Measurements from ENCODE around the gene VWA5B1.

- TF ChIP-seq POLR2A (IDR thresholded peaks at IDR 0.05) (no peak), EP300 (IDR thresholded peaks at IDR 0.05) (no peak)
- TF ChIP-seq, protein P1, sequence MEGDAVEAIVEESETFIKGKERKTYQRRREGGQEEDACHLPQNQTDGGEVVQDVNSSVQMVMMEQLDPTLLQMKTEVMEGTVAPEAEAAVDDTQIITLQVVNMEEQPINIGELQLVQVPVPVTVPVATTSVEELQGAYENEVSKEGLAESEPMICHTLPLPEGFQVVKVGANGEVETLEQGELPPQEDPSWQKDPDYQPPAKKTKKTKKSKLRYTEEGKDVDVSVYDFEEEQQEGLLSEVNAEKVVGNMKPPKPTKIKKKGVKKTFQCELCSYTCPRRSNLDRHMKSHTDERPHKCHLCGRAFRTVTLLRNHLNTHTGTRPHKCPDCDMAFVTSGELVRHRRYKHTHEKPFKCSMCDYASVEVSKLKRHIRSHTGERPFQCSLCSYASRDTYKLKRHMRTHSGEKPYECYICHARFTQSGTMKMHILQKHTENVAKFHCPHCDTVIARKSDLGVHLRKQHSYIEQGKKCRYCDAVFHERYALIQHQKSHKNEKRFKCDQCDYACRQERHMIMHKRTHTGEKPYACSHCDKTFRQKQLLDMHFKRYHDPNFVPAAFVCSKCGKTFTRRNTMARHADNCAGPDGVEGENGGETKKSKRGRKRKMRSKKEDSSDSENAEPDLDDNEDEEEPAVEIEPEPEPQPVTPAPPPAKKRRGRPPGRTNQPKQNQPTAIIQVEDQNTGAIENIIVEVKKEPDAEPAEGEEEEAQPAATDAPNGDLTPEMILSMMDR (IDR thresholded peaks at IDR 0.05): no peak
These were observed 74.9 kb downstream of the VWA5B1 start for GRCh38 chr1:20365421-20366055.
